ENCODE measurements around the gene EML3.

DNA sequence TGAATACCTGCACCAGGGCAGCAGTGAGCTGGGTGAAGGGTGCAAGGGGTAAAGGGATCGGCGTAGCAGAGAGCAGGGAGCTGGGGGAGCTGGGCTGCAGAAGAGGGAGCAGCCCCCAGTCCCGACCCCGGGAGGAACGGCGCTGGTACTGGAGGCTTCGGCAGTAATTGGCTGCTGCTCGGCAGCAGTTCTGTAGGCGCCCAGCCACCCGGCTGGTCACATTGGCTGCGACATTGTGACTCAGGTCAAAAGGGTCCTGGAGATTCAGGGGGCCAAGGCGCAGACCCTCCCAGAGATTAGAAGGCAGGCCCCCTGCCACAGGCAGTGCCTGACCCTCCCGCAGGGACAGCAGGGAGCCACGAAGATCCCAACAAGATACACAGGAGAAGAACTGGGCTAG lies 36.7 kb downstream of the EML3 start:
- TF ChIP-seq EZH2 (IDR thresholded peaks at IDR 0.05), result no peak
- no peak for TF ChIP-seq POLR2AphosphoS5 (IDR thresholded peaks at IDR 0.05; ENCODE audit: borderline replicate concordance, low read depth, low read length)
- TF ChIP-seq FOXP2 (optimal IDR thresholded peaks at IDR 0.05; ENCODE audit: control extremely low read depth, extremely low read length, insufficient read depth), result no peak
